HG02973 (cell line): ENCODE measurements around the gene MAN1A2.

Source experiments
- ATAC-seq: cut with Tn5 transposase; IDR thresholded peaks from one replicate; pipeline ENCODE4 v1.9.1; 2021; ENCODE audit warnings: moderate library complexity; ENCODE audit not compliant: unreplicated experiment

MAN1A2 gene

DNA sequence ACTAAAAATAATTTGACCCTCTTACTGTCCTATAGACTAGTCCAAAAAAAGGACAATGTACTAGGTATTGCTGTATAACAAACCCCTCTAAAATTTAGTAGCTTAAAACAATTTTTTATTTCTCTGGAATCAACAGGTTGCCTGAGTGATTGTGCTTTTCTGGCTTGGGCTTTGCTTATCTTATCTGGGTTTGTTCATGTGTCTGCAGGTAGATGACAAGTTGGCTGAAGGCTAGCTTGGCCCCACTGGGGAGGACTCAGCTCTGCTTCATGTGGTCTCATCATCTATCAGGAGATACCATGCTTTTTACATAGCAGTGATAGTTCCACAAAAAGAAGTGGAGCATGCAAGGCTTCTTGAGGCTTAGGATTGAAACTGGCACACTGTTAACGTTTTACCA lies 114.2 kb downstream of the MAN1A2 start:
- ATAC-seq = no peak

DNA sequence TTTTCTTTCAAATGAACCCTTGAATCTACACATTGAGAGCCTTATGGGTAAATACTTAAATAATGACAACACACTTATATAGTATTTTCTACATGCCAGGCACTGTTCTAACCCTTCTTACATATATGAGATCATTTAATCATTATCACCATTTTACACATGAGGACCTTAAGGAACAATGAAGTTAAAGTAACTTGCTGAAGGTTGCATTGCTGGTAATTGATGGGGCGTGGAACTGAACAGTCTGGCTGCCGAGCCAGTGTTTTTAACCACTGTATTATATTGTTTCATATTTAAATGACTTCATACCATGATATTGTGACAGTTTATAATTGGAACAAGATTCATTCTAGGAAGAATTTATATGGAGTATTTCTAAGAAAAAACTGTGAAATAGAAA lies 126.7 kb downstream of the MAN1A2 start:
- no peak for ATAC-seq

GRCh38 chr1:117495068-117495467 lies 127.8 kb downstream of the MAN1A2 start:
- no peak for ATAC-seq

GRCh38 chr1:117499071-117499470 lies 131.8 kb downstream of the MAN1A2 start:
- no peak for ATAC-seq

DNA sequence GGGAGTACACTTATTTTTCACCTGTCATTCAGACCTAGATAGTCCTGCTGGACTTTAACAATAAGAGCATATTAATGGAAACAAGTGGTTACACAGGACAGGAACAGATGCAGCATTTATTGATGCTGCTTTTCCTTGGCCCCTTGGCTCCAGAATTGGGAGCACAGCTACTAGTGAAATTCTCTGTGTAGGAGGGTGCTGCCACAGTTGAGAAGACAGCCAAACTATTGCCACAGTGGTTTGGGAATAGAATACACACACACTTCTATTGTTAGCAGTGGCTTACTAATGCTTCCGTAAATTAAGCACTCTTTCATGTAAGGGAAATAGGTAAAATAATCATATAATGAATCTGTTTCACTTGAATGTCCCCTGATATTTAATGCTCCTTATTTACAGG lies 133.3 kb downstream of the MAN1A2 start:
- no peak for ATAC-seq

- ATAC-seq = no peak
Measured at GRCh38 chr1:117501281-117501680, 134.0 kb downstream of the MAN1A2 start.

DNA sequence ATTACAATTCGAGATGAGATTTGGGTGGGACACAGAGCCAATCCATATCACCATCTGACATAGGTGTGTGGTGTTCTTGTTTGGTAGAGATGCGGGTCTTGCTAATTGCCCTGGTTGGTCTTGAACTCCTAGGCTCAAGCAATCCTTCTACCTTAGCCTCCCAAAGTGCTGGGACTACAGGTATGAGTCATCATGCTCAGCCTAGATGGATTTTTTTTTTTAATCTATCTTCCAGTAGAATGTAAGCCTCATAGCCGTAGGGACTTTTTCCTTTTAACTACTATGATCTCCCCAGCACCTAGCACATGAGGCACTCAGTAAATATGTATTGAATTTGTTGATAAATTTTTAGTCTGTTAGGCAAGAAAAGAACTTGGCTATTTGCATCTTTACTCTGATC lies 144.0 kb downstream of the MAN1A2 start:
- ATAC-seq = no peak

- ATAC-seq = no peak
Measured at GRCh38 chr1:117512728-117513321, 145.6 kb downstream of the MAN1A2 start.

DNA sequence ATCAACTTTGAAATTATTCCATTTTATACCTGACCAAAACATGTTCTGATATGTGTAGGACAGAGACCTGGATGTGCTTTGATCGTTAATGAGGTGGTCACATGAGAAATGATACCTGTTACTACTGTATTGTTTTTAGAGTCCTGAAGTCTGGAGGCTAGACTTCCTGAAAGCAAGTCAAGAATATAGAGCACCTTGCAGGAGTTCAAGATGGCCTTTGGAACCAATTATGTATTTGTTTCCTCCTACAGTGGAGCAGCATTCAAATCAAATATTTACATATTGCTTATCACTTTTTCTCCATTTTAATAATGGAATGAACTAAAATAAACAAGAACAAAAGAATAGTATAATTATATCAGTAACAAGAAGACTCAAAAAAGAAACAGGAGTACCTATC lies 155.9 kb downstream of the MAN1A2 start:
- no peak for ATAC-seq

DNA sequence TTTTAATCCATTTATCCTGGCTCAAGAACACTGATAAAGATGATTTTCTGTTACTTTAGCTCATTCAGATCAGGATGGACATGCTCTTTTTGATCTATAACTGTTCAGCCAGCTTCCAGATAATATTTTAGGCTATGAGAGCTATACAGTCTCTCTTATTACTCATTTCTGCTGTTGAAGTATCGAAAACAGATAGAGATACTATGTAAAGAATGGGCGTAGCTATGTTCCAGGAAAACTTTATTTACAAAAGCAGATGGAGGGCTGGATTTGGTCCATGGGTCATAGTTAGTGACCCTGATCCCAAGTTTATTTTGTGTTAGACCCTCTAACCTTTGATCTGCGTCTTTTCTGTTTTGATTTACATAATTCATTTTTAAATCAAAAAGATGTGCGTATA lies 159.8 kb downstream of the MAN1A2 start:
- no peak for ATAC-seq

DNA sequence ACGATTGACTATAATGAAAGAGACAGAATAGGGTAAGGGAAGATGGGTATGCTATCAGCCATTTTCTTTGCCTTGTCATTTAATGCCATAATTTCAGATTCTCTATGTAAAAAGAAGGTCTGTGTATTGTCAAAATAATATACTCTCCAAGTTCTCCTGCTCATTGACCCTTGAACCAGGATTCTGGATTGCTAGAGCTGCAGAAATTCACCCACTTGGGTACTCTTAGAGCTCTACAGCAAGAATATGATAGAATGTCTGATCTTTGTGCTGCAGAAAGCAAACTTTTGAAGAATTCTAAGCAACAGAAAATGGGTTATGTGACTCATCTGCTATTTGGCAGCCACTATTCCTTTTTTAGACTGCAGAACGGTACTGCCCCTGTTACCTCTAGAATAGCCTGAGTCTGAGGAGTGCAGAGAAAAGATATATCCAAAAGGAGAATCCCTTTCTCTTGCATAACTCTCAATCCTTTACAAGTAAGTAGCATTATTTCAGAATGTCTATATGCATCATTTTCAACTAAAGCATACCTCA lies 160.4 kb downstream of the MAN1A2 start:
- ATAC-seq = no peak

DNA sequence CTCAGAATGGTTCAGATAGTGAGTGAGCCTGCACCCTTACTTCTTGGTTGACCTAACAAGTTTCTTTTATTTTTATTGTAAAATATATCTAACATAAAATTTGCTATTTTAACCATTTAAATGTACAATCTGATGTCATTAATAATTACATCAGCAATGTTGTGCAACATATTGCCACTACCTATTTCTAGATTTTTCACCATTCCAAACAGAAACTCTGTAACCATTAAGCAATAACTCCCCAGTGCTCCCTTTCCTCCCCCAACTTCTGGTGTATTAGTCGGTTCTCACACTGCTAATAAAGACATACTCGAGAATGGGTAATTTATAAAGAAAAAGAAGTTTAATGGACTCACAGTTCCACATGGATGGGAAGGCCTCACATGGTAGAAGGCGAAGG lies 162.4 kb downstream of the MAN1A2 start:
- ATAC-seq = no peak

GRCh38 chr1:117531222-117531621 lies 164.0 kb downstream of the MAN1A2 start:
- no peak for ATAC-seq

DNA sequence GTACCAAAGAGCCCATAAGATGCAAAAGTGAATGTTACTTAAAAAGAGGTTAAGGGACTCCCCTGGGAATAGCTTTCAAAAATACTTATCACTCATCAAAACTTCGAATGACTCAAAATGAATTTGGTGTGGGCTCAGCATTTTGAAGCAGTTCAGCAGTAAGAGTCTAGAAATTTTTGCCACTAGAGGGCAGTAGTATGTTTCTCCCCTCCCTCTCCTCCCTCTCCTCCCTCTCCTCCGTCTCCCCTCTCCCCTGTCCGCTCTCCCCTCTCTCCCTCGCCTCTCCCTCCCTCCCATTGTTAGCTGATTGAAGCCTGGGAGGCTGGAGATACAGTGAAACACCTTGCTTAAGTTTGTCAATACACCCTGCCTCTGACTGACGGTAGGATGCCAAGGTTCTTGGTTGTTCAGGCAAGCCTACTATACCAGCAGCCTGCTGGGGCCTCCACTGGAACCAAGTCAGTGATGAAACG lies 167.8 kb downstream of the MAN1A2 start:
- ATAC-seq = peak; percentile 68

- no peak for ATAC-seq
Measured at GRCh38 chr1:117535821-117536220, 168.6 kb downstream of the MAN1A2 start.

- ATAC-seq = no peak
Measured at GRCh38 chr1:117537291-117537920, 170.2 kb downstream of the MAN1A2 start.

DNA sequence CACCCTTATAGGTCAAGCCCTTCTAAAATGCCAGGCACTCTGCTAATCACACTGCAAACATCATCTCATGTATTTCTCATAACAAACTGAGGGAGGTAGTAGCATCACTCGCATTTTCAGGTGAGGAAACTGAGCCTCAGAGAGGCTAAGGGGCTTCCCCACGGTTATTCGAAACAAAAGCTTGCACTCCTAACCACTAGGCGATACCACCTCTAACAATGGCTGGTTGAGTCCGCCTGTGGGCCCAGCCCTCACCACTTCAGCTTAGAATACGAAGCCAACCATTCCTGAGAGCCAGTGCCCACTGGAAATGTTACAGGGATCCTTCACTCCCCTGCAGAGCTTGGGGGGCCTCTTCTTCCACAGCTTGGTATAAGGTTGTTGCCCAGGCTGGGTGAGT lies 173.3 kb downstream of the MAN1A2 start:
- no peak for ATAC-seq

DNA sequence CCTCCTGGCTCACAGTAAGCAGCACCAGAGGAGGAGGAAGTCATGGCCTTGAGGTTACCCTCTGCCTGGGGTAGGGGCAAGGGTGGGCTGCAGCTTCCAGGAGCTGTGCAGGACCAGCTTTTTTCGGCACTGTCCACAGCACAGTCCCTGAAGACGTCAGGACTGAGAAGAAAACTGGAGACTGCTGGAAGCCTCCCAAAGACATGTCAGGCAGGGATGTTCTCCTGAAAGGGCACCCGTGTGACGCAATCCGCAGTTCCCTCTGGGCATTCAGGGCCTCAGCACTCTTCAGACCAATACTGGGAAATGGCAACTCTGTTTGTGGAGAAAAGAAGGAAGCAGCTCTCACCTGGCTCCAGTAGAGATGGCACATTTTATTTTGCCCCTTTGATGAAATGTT lies 173.8 kb downstream of the MAN1A2 start:
- no peak for ATAC-seq

DNA sequence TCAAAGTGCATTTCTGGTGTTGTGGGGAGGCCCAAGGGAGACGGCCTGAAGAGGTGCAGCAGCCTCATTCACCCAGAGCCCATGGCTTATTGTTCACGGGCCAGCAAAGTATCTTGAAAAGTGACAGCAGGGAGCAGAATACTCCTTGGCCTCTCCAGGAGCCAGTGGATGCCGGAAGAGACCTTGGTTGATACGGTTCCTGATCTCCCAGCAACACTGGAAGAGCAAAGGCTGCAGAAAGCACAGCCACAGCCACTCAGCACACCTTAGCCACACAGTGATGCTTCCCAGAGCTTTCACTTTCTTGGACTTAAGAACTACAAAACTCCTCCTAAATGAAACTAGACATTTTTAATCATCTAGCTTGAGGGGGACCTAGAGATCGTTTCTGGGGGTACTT lies 174.3 kb downstream of the MAN1A2 start:
- ATAC-seq = no peak

- ATAC-seq = no peak
Measured at GRCh38 chr1:117544509-117545109, 177.4 kb downstream of the MAN1A2 start.

GRCh38 chr1:117546467-117546866 lies 179.2 kb downstream of the MAN1A2 start:
- no peak for ATAC-seq

DNA sequence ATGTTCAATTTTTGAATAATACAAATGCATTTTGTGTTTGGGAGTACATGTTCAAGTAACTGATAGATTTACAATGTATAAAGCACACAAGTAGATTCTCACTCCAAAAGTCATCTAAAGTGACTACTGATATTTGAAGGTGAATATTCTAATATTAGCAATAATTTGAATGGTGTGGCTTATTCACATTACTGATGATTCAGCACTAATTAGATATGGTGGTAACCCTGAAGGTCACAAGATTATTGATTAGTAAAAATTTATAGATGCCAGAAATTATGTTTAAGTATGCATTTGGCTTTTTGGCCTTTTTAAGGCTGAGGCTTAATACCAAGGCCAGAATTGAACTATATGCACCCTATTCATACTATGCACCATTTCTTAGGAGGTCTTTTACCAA lies 186.2 kb downstream of the MAN1A2 start:
- no peak for ATAC-seq
